Heart left ventricle (tissue), 16 donors: ENCODE results near the gene PAX2. TPM values are rescaled to one million over a fixed set of nuclear protein-coding genes. Genes with fewer than 3 reads are reported as not detected.

Experiments used
- ATAC-seq, 4 donors: fragments of 200-7000 bp; cut with Tn5 transposase; one replicate each; pipeline ENCODE4 v1.9.1; 2020 to 2022; ENCODE audit warnings: moderate library complexity in 4 of 4, mild to moderate bottlenecking in 3 of 4, moderate number of reproducible peaks in 1 of 4
- DNase-seq, 5 donors: peaks; one replicate each; pipeline ENCODE4 v3.0.0-alpha.2; 2020
- H3K27ac ChIP-seq, 12 donors: fragments of 200-600 bp; sonication (generic) in 4 of 12; one replicate each; pipeline versions ENCODE4 v1.5.0 to v1.8.0; 2016 to 2022; ENCODE audit warnings: mild to moderate bottlenecking in 2 of 12
- H3K27me3 ChIP-seq, 9 donors: fragments of 200-600 bp; sonication (generic) in 2 of 9; one replicate each; pipeline versions ENCODE4 v1.5.1 to v1.8.0; 2016 to 2022; ENCODE audit warnings: mild to moderate bottlenecking in 3 of 9
- H3K36me3 ChIP-seq, 9 donors: fragments of 200-600 bp; sonication (generic) in 2 of 9; one replicate each; pipeline versions ENCODE4 v1.5.0 to v1.8.0; 2018 to 2022; ENCODE audit warnings: mild to moderate bottlenecking in 2 of 9
- H3K4me1 ChIP-seq, 12 donors: fragments of 200-600 bp; sonication (generic) in 4 of 12; one replicate each; pipeline versions ENCODE4 v1.5.0 to v1.8.0; 2016 to 2022; ENCODE audit warnings: mild to moderate bottlenecking in 3 of 12
- H3K4me3 ChIP-seq, 12 donors: fragments of 200-600 bp; sonication (generic) in 4 of 12; one replicate each; pipeline versions ENCODE4 v1.5.0 to v1.8.0; 2017 to 2022; ENCODE audit warnings: mild to moderate bottlenecking in 9 of 12, moderate library complexity in 4 of 12
- H3K9me3 ChIP-seq, 12 donors: fragments of 200-600 bp; sonication (generic) in 4 of 12; one replicate each; pipeline versions ENCODE4 v1.5.0 to v1.8.0; 2016 to 2022; ENCODE audit warnings: mild to moderate bottlenecking in 1 of 12
- CTCF ChIP-seq, 12 donors: fragments of 200-600 bp; sonication (generic) in 4 of 12; IDR thresholded peaks; one replicate each; pipeline versions ENCODE4 v1.5.0 to v1.8.0; 2018 to 2022; ENCODE audit warnings: antibody characterized with exemption in 12 of 12, mild to moderate bottlenecking in 5 of 12
- POLR2A ChIP-seq, 2 donors: fragments of 450-650 bp; IDR thresholded peaks; one replicate each; pipeline ENCODE4 v1.6.1; 2017; ENCODE audit warnings: antibody characterized with exemption in 2 of 2, mild to moderate bottlenecking in 2 of 2, moderate library complexity in 2 of 2
- WGBS, 4 donors: extraction: QIAGEN DNeasy Blood & Tissue Kit in 2 of 4; methylation state at CpG; one replicate each; pipeline versions ENCODE4 v1.1.5 to v1.1.7; 2013 to 2018; 5-methylcytosine and 5-hydroxymethylcytosine counted together
- intact Hi-C, 10 donors: fragments of 100-400 bp; cut with DNase I; formaldehyde crosslinking; loops; one replicate each; pipeline versions ENCODE4 v1.11.1 to v1.14.2; 2022
- polyA plus RNA-seq, 2 donors: library from polyadenylated mRNA; stranded (reverse); fragments of 200-250 nt; gene quantifications; one replicate each; pipeline ENCODE4 v1.2.3, GENCODE V29; 2013
- total RNA-seq, 9 donors: library from RNA; depleted of rRNA in 2 of 9; stranded (reverse); fragments of >200 nt in 2 of 9; fragmentation: NEBNext Ultra II Directional in 3 of 9; extraction: Animal tissue kit (Norgen Biotek cat#: 25700) in 3 of 9; gene quantifications; one replicate each; pipeline versions ENCODE4 v1.1.0 to v1.2.4, GENCODE V29; 2016 to 2023
- donor health status: ischemic (EF 13 %, LVEDD 7.1; RV severe dilation, severe dysfunction).
- donor health status: healthy with polysubstance abuse.
- donor health status: DM: no; HTN: yes; CAD: no.
- donor health status: DM: no; HTN: no; CAD: no.
- donor health status: ischemic (EF 25% LVEDD 6.9; RV normal size, moderate dysfunction).
- donor health status: ischemic (EF 25% LVEDD 5.7; RV mildly dilated, moderate dysfunction).
- donor health status: healthy.
- donor health status: DM: yes; HTN: yes; CAD: no.
- donor health status: ischemic (EF 35%, LVEDD 5.7; RV mildly dilated, moderate dysfunction).
- donor health status: nonischemic (EF 11% LVEDD 7.7; RV severe dilation, severe dysfunction).
- donor health status: DM: yes; HTN: yes; CAD: no.
- donor health status: PGD.
- donor health status: ischemic (EF 29% LVEDD 5.4; RV normal size, mild dysfunction).
- donor health status: nonischemic (EF 23%, LVEDD 6.1; RV moderate dilation, normal function).

The PAX2 gene
- total and polyA plus RNA-seq, 11 donors = not detected

- 70 to 97% (median 80%) methylated on average over 3 of the region's 3 CpGs for WGBS, 4 donors
- ATAC-seq = no peak
- Histone ChIP-seq H3K27me3 (peaks cover 0 to 53% (median 10%) of the 10 kb centered on the region in 9 donors), H3K4me3 (no peak overlapping the region), H3K36me3 (no peaks in the 10 kb centered on the region), H3K4me1 (no peaks in the 10 kb centered on the region), H3K27ac (no peak overlapping the region), H3K9me3 (no peaks in the 10 kb centered on the region)
- intact Hi-C loops = no loop called here
- TF ChIP-seq CTCF (IDR thresholded peaks at IDR 0.05) (no peak), POLR2A (IDR thresholded peaks at IDR 0.05) (no peak)
- no peak for DNase-seq
Observed at GRCh38 chr10:100784126-100784525, 38.7 kb downstream of the PAX2 start.

- Histone ChIP-seq H3K4me3 (no peak overlapping the region), H3K27me3 (peaks cover 0 to 53% (median 7%) of the 10 kb centered on the region in 9 donors), H3K9me3 (no peaks in the 10 kb centered on the region), H3K36me3 (no peaks in the 10 kb centered on the region), H3K27ac (no peak overlapping the region), H3K4me1 (no peaks in the 10 kb centered on the region)
- DNase-seq (no peak), ATAC-seq (no peak)
- no peak for TF ChIP-seq CTCF (IDR thresholded peaks at IDR 0.05)
- intact Hi-C loops = no loop called here
- 89 to 93% (median 90%) methylated on average over 6 of the region's 6 CpGs for WGBS, 4 donors
Observed at GRCh38 chr10:100786591-100786990, 41.2 kb downstream of the PAX2 start.

- intact Hi-C loops = no loop called here
- Histone ChIP-seq H3K4me1 (no peaks in the 10 kb centered on the region), H3K36me3 (no peaks in the 10 kb centered on the region), H3K27me3 (peaks cover 0 to 60% (median 7%) of the 10 kb centered on the region in 9 donors), H3K4me3 (no peak overlapping the region), H3K27ac (no peak overlapping the region), H3K9me3 (no peaks in the 10 kb centered on the region)
- TF ChIP-seq CTCF (IDR thresholded peaks at IDR 0.05) (no peak), POLR2A (IDR thresholded peaks at IDR 0.05) (no peak)
- ATAC-seq (no peak), DNase-seq (no peak)
- WGBS, 4 donors = 41 to 48% (median 44%) methylated on average over 17 to 18 of the region's 18 CpGs
Observed at GRCh38 chr10:100788002-100788903, 42.9 kb downstream of the PAX2 start.

GRCh38 chr10:100790761-100791208 is 45.4 kb downstream of the PAX2 start:
- DNase-seq (no peak), ATAC-seq (no peak)
- H3K36me3 ChIP-seq = no peaks in the 10 kb centered on the region
- H3K4me3 ChIP-seq = no peak overlapping the region
- H3K9me3 ChIP-seq = no peaks in the 10 kb centered on the region
- H3K4me1 ChIP-seq = no peaks in the 10 kb centered on the region
- TF ChIP-seq CTCF (IDR thresholded peaks at IDR 0.05) = no peak
- peaks cover 0 to 69% (median 12%) of the 10 kb centered on the region in 9 donors for H3K27me3 ChIP-seq
- intact Hi-C loops = no loop called here
- H3K27ac ChIP-seq = no peak overlapping the region
- WGBS, 4 donors = 29 to 38% (median 30%) methylated on average over 3 to 7 of the region's 7 CpGs
